Testis (tissue), 3 donors: ENCODE results near the gene PPP1R1A. TPM values are rescaled to one million over a fixed set of nuclear protein-coding genes. Genes with fewer than 3 reads are reported as not detected.

Experiments
- DNase-seq: peaks from one replicate; pipeline ENCODE4 v3.0.0-alpha.2; 2019
- H3K27ac ChIP-seq, 2 donors: fragments of 200-600 bp; sonication (generic); one replicate each; pipeline ENCODE4 v1.5.1; 2019
- H3K27me3 ChIP-seq: fragments of 200-600 bp; sonication (generic); one replicate; pipeline ENCODE4 v1.5.1; 2019
- H3K36me3 ChIP-seq: fragments of 200-600 bp; sonication (generic); one replicate; pipeline ENCODE4 v1.5.1; 2017; ENCODE audit warnings: low read depth; ENCODE audit errors: missing control alignments
- H3K4me1 ChIP-seq: fragments of 200-600 bp; sonication (generic); one replicate; pipeline ENCODE4 v1.5.1; 2019
- H3K4me3 ChIP-seq, 2 donors: fragments of 200-600 bp; sonication (generic); one replicate each; pipeline ENCODE4 v1.5.1; 2017 to 2019
- H3K9me3 ChIP-seq: fragments of 200-600 bp; sonication (generic); one replicate; pipeline ENCODE4 v1.5.1; 2017
- CTCF ChIP-seq, 3 experiments: fragments of 450-650 bp in 2 of 3; fragments of 200-600 bp in 1 of 3; sonication (generic) in 1 of 3; IDR thresholded peaks; one replicate each; pipeline ENCODE4 v1.5.1; 2016 to 2019; ENCODE audit warnings: antibody characterized with exemption in 3 of 3, mild to moderate bottlenecking in 2 of 3, moderate library complexity in 1 of 3
- POLR2A ChIP-seq: fragments of 450-650 bp; IDR thresholded peaks from one replicate; pipeline ENCODE4 v1.6.1; 2017; ENCODE audit warnings: antibody characterized with exemption, mild to moderate bottlenecking, moderate library complexity
- WGBS, 2 donors: methylation state at CpG; one replicate each; pipeline ENCODE4 v1.1.5; 2018; 5-methylcytosine and 5-hydroxymethylcytosine counted together
- intact Hi-C: fragments of 100-400 bp; cut with DNase I; formaldehyde crosslinking; loops from one replicate; pipeline ENCODE4 v1.15.1; 2023; ENCODE audit warnings: low total_unique reads
- polyA plus RNA-seq: library from polyadenylated mRNA; stranded (reverse); fragments of 350-450 nt; fragmentation: Illumina TruSeq; extraction: RNeasy Lipid Tissue Mini Kit (QIAGEN cat#74804); gene quantifications from one replicate; pipeline ENCODE4 v1.2.3, GENCODE V29; 2014; ENCODE audit warnings: low read depth, low replicate concordance; ENCODE audit not compliant: insufficient read depth
- total RNA-seq, 2 donors: library from RNA; depleted of rRNA; stranded (reverse); fragments of >200 nt; gene quantifications; one replicate each; pipeline ENCODE4 v1.2.3, GENCODE V29; 2016

PPP1R1A gene
- total and polyA plus RNA-seq, 3 donors from 2014 or later, result 6.1 to 6.9 (median 6.3) TPM

GRCh38 chr12:54598970-54599369, 10.5 kb upstream of the PPP1R1A start:
- intact Hi-C loops, result no loop called here
- Histone ChIP-seq H3K4me3 (no peak overlapping the region), H3K36me3 (no peaks in the 10 kb centered on the region), H3K27me3 (no peaks in the 10 kb centered on the region), H3K9me3 (no peaks in the 10 kb centered on the region), H3K27ac (no peak overlapping the region), H3K4me1 (peaks cover 13% of the 10 kb centered on the region)
- WGBS, 2 donors, result 81 to 89% methylated on average over 5 of the region's 5 CpGs
- no peak for TF ChIP-seq CTCF (IDR thresholded peaks at IDR 0.05)
- TF ChIP-seq POLR2A, result no peak
- DNase-seq, result no peak

- no peak overlapping the region for H3K27ac ChIP-seq
- H3K9me3 ChIP-seq, result no peaks in the 10 kb centered on the region
- intact Hi-C loops, result no loop called here
- 33 to 43% methylated on average over 3 of the region's 3 CpGs for WGBS, 2 donors
- no peak overlapping the region for H3K4me3 ChIP-seq
- TF ChIP-seq CTCF (IDR thresholded peaks at IDR 0.05) (peak; percentile 45 to 88 (median 71)), POLR2A (no peak)
- peaks cover 13% of the 10 kb centered on the region for H3K4me1 ChIP-seq
- no peaks in the 10 kb centered on the region for H3K27me3 ChIP-seq
- peak; percentile 84 for DNase-seq
- no peaks in the 10 kb centered on the region for H3K36me3 ChIP-seq
These were observed 8.1 kb upstream of the PPP1R1A start for GRCh38 chr12:54596526-54596946.

- H3K36me3 ChIP-seq, result no peaks in the 10 kb centered on the region
- no peaks in the 10 kb centered on the region for H3K27me3 ChIP-seq
- TF ChIP-seq POLR2A (no peak), CTCF (IDR thresholded peaks at IDR 0.05) (no peak)
- H3K27ac ChIP-seq, result no peak overlapping the region
- intact Hi-C loops, result no loop called here
- H3K4me1 ChIP-seq, result peaks cover 13% of the 10 kb centered on the region
- WGBS, 2 donors, result 60 to 75% methylated on average over 3 of the region's 3 CpGs
- H3K4me3 ChIP-seq, result no peak overlapping the region
- DNase-seq, result no peak
- no peaks in the 10 kb centered on the region for H3K9me3 ChIP-seq
These were observed 7.0 kb upstream of the PPP1R1A start for GRCh38 chr12:54595471-54595870.

GRCh38 chr12:54593725-54594124, 5.3 kb upstream of the PPP1R1A start:
- DNase-seq, result no peak
- 72 to 88% methylated on average over 5 of the region's 5 CpGs for WGBS, 2 donors
- Histone ChIP-seq H3K27me3 (no peaks in the 10 kb centered on the region), H3K4me1 (peaks cover 13% of the 10 kb centered on the region), H3K27ac (no peak overlapping the region), H3K4me3 (no peak overlapping the region), H3K36me3 (no peaks in the 10 kb centered on the region), H3K9me3 (no peaks in the 10 kb centered on the region)
- TF ChIP-seq CTCF (IDR thresholded peaks at IDR 0.05) (no peak), POLR2A (no peak)
- intact Hi-C loops, result no loop called here

- TF ChIP-seq POLR2A (no peak), CTCF (IDR thresholded peaks at IDR 0.05) (no peak)
- H3K4me3 ChIP-seq, result no peak overlapping the region
- 77 to 87% methylated on average over 4 of the region's 4 CpGs for WGBS, 2 donors
- no peaks in the 10 kb centered on the region for H3K27me3 ChIP-seq
- no peak overlapping the region for H3K27ac ChIP-seq
- H3K36me3 ChIP-seq, result no peaks in the 10 kb centered on the region
- H3K9me3 ChIP-seq, result no peaks in the 10 kb centered on the region
- no peak for DNase-seq
- intact Hi-C loops, result no loop called here
- H3K4me1 ChIP-seq, result peaks cover 14% of the 10 kb centered on the region
These were observed 4.7 kb upstream of the PPP1R1A start for GRCh38 chr12:54593135-54593534.
